Adrenal gland (tissue), 19 donors: ENCODE results near the gene DAZAP2. TPM values are rescaled to one million over a fixed set of nuclear protein-coding genes. Genes with fewer than 3 reads are reported as not detected.

ENCODE experiments used
- DNase-seq, 7 donors: peaks; one replicate each; pipeline ENCODE4 v3.0.0-alpha.2; 2019 to 2020
- H3K27ac ChIP-seq, 5 donors: fragments of 200-600 bp; sonication (generic) in 4 of 5; 1 replicate in 3 of 5; 2 replicates in 2 of 5; pipeline versions ENCODE4 v1.5.1 to v1.8.0; 2016 to 2020; ENCODE audit warnings: mild to moderate bottlenecking in 1 of 5
- H3K27me3 ChIP-seq: fragments of 200-600 bp; 2 replicates; pipeline ENCODE4 v1.8.0; 2021
- H3K36me3 ChIP-seq, 2 donors: fragments of 200-600 bp; replicated peaks in 1 of 2; 1 replicate in 1 of 2; 2 replicates in 1 of 2; pipeline versions ENCODE4 v1.5.1 to v1.8.0; 2018 to 2022
- H3K4me1 ChIP-seq, 2 donors: fragments of 200-600 bp; replicated peaks in 1 of 2; 1 replicate in 1 of 2; 2 replicates in 1 of 2; pipeline versions ENCODE4 v1.5.1 to v1.8.0; 2018 to 2021
- H3K4me3 ChIP-seq, 4 donors: fragments of 200-600 bp; sonication (generic) in 3 of 4; one replicate each; pipeline ENCODE4 v1.5.1; 2016 to 2018
- H3K9me3 ChIP-seq, 3 donors: fragments of 200-600 bp; sonication (generic) in 1 of 3; replicated peaks in 1 of 3; 1 replicate in 2 of 3; 2 replicates in 1 of 3; pipeline versions ENCODE4 v1.5.1 to v1.8.0; 2016 to 2021
- POLR2A ChIP-seq, 2 donors: fragments of 450-650 bp; IDR thresholded peaks; one replicate each; pipeline ENCODE4 v1.6.1; 2017; ENCODE audit warnings: antibody characterized with exemption in 2 of 2, mild to moderate bottlenecking in 2 of 2, moderate library complexity in 1 of 2
- WGBS, 4 donors: extraction: QIAGEN DNeasy Blood & Tissue Kit in 2 of 4; methylation state at CpG; one replicate each; pipeline versions ENCODE4 v1.1.5 to v1.1.7; 2013 to 2017; 5-methylcytosine and 5-hydroxymethylcytosine counted together
- intact Hi-C, 2 donors: fragments of 100-400 bp; cut with DNase I; formaldehyde crosslinking; loops; one replicate each; pipeline versions ENCODE4 v1.14.1 to v1.15.0; 2022 to 2023
- long read RNA-seq, 10 donors: library from polyadenylated mRNA in 3 of 10; unstranded in 2 of 10; stranded (forward) in 1 of 10; transcript quantifications; one replicate each; pipeline ENCODE4 v2.0.0 and lab custom pipeline, GENCODE V29; 2021 to 2026
- polyA plus RNA-seq, 3 donors: library from polyadenylated mRNA; stranded (reverse); fragments of 200-250 nt in 2 of 3; fragments of 350-450 nt in 1 of 3; fragmentation: Illumina TruSeq in 1 of 3; extraction: RNeasy Lipid Tissue Mini Kit (QIAGEN cat#74804) in 1 of 3; gene quantifications; one replicate each; pipeline ENCODE4 v1.2.3, GENCODE V29; 2013 to 2014
- total RNA-seq, 9 donors: library from RNA; depleted of rRNA in 4 of 9; stranded (reverse); fragments of >200 nt in 4 of 9; fragments of 120-200 nt in 1 of 9; fragmentation: NEBNext Ultra II Directional in 1 of 9; extraction: Animal tissue kit (Norgen Biotek cat#: 25700) in 1 of 9; gene quantifications; one replicate each; pipeline versions ENCODE4 v1.1.0 to v1.2.4, GENCODE V29; 2013 to 2023
- TF ChIP-seq, protein P1 (sequence below), 6 experiments: fragments of 450-650 bp in 4 of 6; fragments of 200-600 bp in 2 of 6; sonication (generic) in 1 of 6; IDR thresholded peaks; 1 replicate in 5 of 6; 2 replicates in 1 of 6; pipeline versions ENCODE4 v1.5.1 to v1.8.0; 2016 to 2021; ENCODE audit warnings: antibody characterized with exemption in 6 of 6, mild to moderate bottlenecking in 2 of 6, moderate library complexity in 1 of 6
- donor health status: healthy with polysubstance abuse.
- donor health status: Bipolar disorder and iron deficiency.
- donor health status: DM: yes; HTN: yes; CAD: no.
- donor health status: DM: no; HTN: no; CAD: no.
- donor health status: DM: no; HTN: no; CAD: no.
- donor health status: DM: yes; HTN: yes; CAD: no.

DAZAP2 gene, protein sequence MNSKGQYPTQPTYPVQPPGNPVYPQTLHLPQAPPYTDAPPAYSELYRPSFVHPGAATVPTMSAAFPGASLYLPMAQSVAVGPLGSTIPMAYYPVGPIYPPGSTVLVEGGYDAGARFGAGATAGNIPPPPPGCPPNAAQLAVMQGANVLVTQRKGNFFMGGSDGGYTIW
- 100 to 1,000 TPM; 146 to 454 (median 227) TPM for total RNA-seq
- 100 to 1,000 TPM in 2 of 3 donors, 10 to 100 TPM in 1; 85.8 to 279 (median 116) TPM for polyA plus RNA-seq
- long read RNA-seq, donor 1, transcript DAZAP2-201 (4 exons, 2,598 nt), result major isoform, 62 of 80 reads
- long read RNA-seq, donor 1, transcript DAZAP2-214 (2 exons, 3,664 nt), result minor isoform, 10 of 80 reads
- long read RNA-seq, donor 1, partial matches to known transcripts, result 5 of 80 reads
- long read RNA-seq, donor 1, other reads (novel, unspliced or antisense), result 0 of 80 reads
- long read RNA-seq, donor 2, transcript DAZAP2-214 (2 exons, 3,664 nt), result minor isoform, 9 of 80 reads
- long read RNA-seq, donor 2, transcript DAZAP2-201 (4 exons, 2,598 nt), result major isoform, 58 of 80 reads
- long read RNA-seq, donor 2, partial matches to known transcripts, result 8 of 80 reads
- long read RNA-seq, donor 2, other reads (novel, unspliced or antisense), result 0 of 80 reads
- long read RNA-seq, donor 3, transcript DAZAP2-201 (4 exons, 2,598 nt), result major isoform, 66 of 118 reads
- long read RNA-seq, donor 3, partial matches to known transcripts, result 45 of 118 reads
- long read RNA-seq, donor 3, other reads (novel, unspliced or antisense), result 0 of 118 reads
- long read RNA-seq, donor 4, transcript DAZAP2-201 (4 exons, 2,598 nt), result major isoform, 221 of 250 reads
- long read RNA-seq, donor 4, partial matches to known transcripts, result 2 of 250 reads
- long read RNA-seq, donor 4, other reads (novel, unspliced or antisense), result 19 of 250 reads
- long read RNA-seq, donor 5, transcript DAZAP2-206 (2 exons, 598 nt), result minor isoform, 6 of 380 reads
- long read RNA-seq, donor 5, transcript DAZAP2-201 (4 exons, 2,598 nt), result major isoform, 320 of 380 reads
- long read RNA-seq, donor 5, transcript DAZAP2-214 (2 exons, 3,664 nt), result minor isoform, 27 of 380 reads
- long read RNA-seq, donor 5, partial matches to known transcripts, result 7 of 380 reads
- long read RNA-seq, donor 5, other reads (novel, unspliced or antisense), result 16 of 380 reads
- long read RNA-seq, donor 6, transcript DAZAP2-201 (4 exons, 2,598 nt), result major isoform, 67 of 80 reads
- long read RNA-seq, donor 6, partial matches to known transcripts, result 3 of 80 reads
- long read RNA-seq, donor 6, other reads (novel, unspliced or antisense), result 8 of 80 reads
- long read RNA-seq, donor 7, transcript DAZAP2-201 (4 exons, 2,598 nt), result major isoform, 27 of 33 reads
- long read RNA-seq, donor 7, transcript DAZAP2-214 (2 exons, 3,664 nt), result minor isoform, 6 of 33 reads
- long read RNA-seq, donor 7, partial matches to known transcripts, result 0 of 33 reads
- long read RNA-seq, donor 7, other reads (novel, unspliced or antisense), result 0 of 33 reads
- long read RNA-seq, donor 8, transcript DAZAP2-214 (2 exons, 3,664 nt), result minor isoform, 32 of 142 reads
- long read RNA-seq, donor 8, transcript DAZAP2-201 (4 exons, 2,598 nt), result major isoform, 97 of 142 reads
- long read RNA-seq, donor 8, partial matches to known transcripts, result 8 of 142 reads
- long read RNA-seq, donor 8, other reads (novel, unspliced or antisense), result 5 of 142 reads
- long read RNA-seq, donor 9, transcript DAZAP2-201 (4 exons, 2,598 nt), result major isoform, 61 of 73 reads
- long read RNA-seq, donor 9, transcript DAZAP2-214 (2 exons, 3,664 nt), result minor isoform, 8 of 73 reads
- long read RNA-seq, donor 9, partial matches to known transcripts, result 0 of 73 reads
- long read RNA-seq, donor 9, other reads (novel, unspliced or antisense), result 0 of 73 reads
- long read RNA-seq, donor 10, transcript DAZAP2-214 (2 exons, 3,664 nt), result minor isoform, 11 of 42 reads
- long read RNA-seq, donor 10, transcript DAZAP2-201 (4 exons, 2,598 nt), result major isoform, 30 of 42 reads
- long read RNA-seq, donor 10, partial matches to known transcripts, result 0 of 42 reads
- long read RNA-seq, donor 10, other reads (novel, unspliced or antisense), result 0 of 42 reads

DNA sequence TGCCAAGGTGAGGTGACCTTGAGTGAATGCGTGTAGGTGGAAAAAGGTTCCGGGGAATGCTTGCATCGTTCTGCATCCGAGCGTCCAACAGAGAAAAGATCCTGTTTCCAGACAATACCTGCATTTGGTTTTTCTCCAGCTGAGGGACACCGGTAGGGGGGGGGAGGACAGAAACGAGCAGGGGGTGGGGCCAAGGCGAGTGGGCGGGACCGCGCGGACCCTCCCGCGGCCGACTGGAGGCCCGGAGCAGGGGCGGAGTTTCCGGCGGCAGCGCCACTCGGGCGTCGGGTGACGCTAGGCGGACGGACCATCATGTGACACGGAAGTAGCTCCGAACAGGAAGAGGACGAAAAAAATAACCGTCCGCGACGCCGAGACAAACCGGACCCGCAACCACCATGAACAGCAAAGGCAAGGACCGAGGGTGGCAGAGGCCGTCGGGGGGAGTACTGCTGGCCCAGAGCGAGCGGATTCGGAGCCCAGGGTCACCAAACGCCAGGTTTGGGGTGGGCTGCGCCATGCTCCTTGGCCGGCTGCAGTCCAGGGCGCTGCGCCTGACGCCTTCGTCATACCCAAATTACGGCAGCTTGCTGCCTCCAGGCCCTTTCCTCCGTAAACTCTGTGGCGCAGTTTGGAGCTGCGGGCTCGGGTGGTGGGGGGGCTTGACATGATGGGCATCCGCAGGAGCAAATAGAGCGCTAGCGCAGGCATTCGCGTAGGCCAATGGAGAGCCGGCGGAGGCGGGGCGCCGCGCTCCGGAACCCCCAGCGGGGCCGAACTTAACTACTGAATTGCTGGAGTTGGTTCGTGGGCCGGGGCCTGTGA is at the start of gene DAZAP2:
Gene DAZAP2, plus strand, starts transcription at position 317 of the 825 bp plus-strand sequence. Its CDS starts 82 bp downstream, at position 399.
- Histone ChIP-seq H3K9me3 (no peaks in the 10 kb centered on the region), H3K27ac (peak within 1 kb of the TSS; percentile 98 to 100 (median 100)), H3K4me3 (peak within 1 kb of the TSS; percentile 73 to 100 (median 92)), H3K27me3 (no peaks in the 10 kb centered on the region), H3K4me1 (peaks cover 8 to 28% of the 10 kb centered on the region in 2 donors), H3K36me3 (peaks cover 0 to 35% of the 10 kb centered on the region in 2 donors)
- peak; percentile 96 to 99 (median 97) for DNase-seq
- TF ChIP-seq POLR2A (IDR thresholded peaks at IDR 0.05), result peak; percentile 95 to 96
- TF ChIP-seq, protein P1, sequence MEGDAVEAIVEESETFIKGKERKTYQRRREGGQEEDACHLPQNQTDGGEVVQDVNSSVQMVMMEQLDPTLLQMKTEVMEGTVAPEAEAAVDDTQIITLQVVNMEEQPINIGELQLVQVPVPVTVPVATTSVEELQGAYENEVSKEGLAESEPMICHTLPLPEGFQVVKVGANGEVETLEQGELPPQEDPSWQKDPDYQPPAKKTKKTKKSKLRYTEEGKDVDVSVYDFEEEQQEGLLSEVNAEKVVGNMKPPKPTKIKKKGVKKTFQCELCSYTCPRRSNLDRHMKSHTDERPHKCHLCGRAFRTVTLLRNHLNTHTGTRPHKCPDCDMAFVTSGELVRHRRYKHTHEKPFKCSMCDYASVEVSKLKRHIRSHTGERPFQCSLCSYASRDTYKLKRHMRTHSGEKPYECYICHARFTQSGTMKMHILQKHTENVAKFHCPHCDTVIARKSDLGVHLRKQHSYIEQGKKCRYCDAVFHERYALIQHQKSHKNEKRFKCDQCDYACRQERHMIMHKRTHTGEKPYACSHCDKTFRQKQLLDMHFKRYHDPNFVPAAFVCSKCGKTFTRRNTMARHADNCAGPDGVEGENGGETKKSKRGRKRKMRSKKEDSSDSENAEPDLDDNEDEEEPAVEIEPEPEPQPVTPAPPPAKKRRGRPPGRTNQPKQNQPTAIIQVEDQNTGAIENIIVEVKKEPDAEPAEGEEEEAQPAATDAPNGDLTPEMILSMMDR (IDR thresholded peaks at IDR 0.05), result peak in 3 of 6 experiments; percentile 22 to 35 (median 28)
- intact Hi-C loops, result loop anchor here in 1 of 2 donors (10.0 kb wide), 1 partner anchor 184 kb away; no protein-coding TSS in a partner anchor
- WGBS, 4 donors, result 0 to 1% (median 1%) methylated on average over 16 to 70 of the region's 70 CpGs

GRCh38 chr12:51189790-51190355 is 48.8 kb upstream of the DAZAP2 start:
- Histone ChIP-seq H3K4me1 (peaks cover 0 to 8% of the 10 kb centered on the region in 2 donors), H3K4me3 (no peak overlapping the region), H3K27me3 (no peaks in the 10 kb centered on the region), H3K27ac (no peak overlapping the region), H3K9me3 (no peaks in the 10 kb centered on the region), H3K36me3 (peaks cover 0 to 7% of the 10 kb centered on the region in 2 donors)
- no peak for DNase-seq
- no peak for TF ChIP-seq POLR2A (IDR thresholded peaks at IDR 0.05)
- TF ChIP-seq, protein P1 (IDR thresholded peaks at IDR 0.05), result no peak
- 90 to 95% (median 93%) methylated on average over 14 of the region's 14 CpGs for WGBS, 4 donors
- intact Hi-C loops, result no loop called here
